ENCODE measurements around the gene ZRANB1.
"Not testable (repeated sequence)": the region's sequence is repeated elsewhere in the genome, so short reads cannot be mapped to it uniquely, and the experiment has no call there.

ZRANB1 gene

DNA sequence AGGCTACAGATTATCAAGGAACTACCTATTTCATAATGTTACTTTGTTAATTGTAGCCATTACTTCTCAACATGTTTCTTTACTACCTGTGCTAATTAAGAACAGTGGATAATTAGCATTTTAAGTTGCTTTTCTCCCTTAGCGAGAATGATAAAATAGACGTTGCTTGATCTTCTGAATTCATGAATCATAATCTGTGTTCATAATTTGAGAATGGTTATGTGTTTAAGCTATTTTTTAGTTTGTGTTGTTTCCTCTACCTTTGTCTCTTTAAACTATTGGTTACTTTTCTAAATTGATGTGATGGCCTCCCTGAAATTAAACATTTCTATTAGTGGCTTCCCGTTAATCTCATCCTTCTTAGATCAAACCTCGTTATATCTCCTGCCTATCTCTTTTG lies at the start of gene ZRANB1:
TSS of gene ZRANB1 (plus strand) at position 301 of the 400 bp plus-strand sequence. CDS start 371 bp downstream, outside the sequence.
- no peak for DNase-seq

DNA sequence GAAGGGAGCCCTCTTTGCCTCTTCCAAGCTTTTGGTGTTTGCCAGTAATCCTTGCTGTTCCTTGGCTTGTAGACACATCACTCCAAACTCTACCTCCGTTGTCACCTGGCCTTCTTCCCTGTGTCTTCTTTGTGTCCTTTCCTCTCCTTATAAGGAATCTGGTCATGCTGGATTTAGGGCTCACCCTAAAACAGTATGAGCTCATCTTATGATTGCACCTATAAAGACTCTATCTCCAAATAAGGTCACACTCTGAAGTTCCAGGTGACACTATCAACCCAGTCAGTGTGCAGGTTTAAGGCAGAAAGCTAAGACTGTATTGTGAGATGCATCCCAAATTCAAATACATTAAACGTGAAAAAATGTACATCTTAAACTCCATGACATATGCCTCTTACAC lies 49.0 kb upstream of the ZRANB1 start:
- no peak for DNase-seq

- no peak for DNase-seq
Observed at GRCh38 chr10:124894569-124895215, 47.2 kb upstream of the ZRANB1 start.

DNA sequence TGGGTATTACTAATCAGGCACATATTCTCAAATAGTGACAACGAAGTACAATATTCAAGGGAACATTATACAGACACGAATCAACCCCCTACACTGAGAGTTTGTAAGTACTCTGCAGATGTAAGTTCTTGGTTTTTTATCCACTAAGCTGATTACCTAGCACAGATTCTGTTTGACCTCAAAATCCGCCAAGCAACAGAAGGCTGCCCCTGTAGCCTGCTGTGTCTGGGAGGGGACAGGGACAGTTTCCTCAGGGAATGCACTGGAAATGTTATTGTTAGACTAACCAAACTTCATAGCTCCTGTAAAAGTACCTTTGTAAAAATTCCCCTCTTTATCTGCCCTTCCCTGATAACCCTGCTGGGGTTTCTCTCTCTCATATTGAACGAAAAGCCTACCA lies 45.2 kb upstream of the ZRANB1 start:
- DNase-seq: no peak

DNA sequence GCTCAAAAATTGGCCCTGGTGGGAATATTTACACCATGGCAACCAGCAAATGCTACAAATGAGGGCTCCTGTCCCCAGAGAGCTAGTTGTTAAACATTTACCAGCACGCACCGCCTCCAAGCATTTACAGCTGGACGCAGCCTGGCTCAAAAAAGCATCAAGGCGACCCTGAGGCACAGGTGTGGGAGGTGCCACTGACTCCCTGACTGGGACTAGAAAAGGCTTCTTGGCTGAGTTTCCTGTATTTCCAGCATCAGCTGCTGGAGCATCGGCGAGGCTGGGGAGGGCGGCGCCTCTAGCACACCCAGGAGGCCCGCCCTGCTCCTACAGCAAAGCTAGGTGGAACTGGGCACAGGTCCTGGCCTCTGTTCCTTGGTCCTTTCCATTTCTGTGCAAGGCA lies 43.5 kb upstream of the ZRANB1 start:
- no peak for DNase-seq

DNA sequence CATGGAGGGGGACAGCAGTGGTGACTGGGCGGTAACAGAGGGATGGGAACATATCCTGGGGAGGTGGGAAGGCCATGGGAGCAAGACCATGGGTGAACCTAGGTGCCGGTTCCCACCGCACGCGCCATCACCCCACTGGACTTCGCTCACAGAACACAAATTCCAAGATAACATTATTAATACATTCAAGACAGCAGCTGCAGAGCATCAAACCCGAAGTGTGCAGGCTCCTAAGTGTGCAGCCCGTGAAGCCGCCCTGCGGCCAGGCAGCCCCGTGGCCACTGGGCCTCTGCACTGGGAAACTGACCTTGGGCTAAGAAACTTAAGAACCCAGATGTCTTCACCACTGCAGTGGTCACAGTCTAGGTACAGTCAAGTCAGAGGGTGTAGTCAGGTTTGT lies 42.8 kb upstream of the ZRANB1 start:
- no peak for DNase-seq

DNA sequence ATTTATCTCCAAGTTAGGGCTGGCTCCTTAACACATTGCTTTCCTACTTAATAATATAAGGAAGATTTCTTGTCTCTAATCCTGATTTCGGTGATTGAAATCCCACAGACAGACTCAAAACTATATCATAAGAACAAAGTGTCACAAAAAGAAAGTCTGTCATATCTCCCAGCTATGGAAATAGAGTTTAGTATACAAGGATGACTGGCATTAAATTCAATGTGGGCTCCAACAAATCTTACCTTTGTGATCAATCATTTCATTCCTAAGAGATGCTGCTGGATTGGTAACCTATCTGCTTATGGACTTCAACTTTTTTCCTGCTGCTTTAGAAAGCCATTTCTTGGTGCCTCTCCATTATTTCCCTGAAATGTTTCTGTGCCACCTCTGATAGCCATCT lies 39.5 kb upstream of the ZRANB1 start:
- no peak for DNase-seq

DNA sequence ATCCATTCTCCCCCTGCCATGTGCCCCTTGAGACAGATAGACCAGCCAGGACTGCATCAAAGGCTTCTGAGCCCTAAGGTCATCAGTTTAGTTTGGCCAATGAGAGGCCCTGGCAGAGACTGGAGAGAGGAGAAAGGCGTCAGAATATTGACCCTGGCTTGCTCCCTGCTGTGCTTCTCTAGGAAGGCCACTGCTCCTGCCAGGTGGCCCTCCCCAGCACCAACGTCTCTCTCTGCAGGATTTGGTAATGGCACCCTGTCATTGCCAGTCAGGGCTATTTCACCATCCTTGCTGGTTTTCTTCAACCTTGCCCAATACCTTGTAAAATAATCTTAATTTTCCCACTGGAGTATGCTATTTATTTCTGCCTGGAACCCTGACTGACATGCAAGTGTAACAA lies 38.8 kb upstream of the ZRANB1 start:
- no peak for DNase-seq

- no peak for DNase-seq
Observed at GRCh38 chr10:124904796-124905195, 37.1 kb upstream of the ZRANB1 start.

GRCh38 chr10:124906551-124907001 lies 35.3 kb upstream of the ZRANB1 start:
- no peak for DNase-seq

DNA sequence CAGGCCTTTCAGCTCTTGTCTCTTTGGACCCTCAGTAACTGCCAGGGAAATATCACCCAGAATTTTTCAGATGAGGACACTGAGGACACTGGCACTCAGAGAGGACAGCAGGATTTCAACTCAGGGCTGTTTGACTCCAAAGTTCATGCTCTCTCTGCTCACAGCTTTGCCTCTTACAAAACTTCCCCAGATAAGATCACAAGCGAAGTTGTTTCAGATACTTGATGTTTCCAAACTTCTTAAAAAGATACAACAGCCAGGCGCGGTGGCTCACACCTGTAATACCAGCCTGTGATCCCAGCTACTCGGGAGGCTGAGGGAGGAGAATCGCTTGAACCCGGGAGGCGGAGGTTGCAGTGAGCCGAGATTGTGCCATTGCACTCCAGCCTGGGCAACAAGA lies 32.4 kb upstream of the ZRANB1 start:
- no peak for DNase-seq

DNA sequence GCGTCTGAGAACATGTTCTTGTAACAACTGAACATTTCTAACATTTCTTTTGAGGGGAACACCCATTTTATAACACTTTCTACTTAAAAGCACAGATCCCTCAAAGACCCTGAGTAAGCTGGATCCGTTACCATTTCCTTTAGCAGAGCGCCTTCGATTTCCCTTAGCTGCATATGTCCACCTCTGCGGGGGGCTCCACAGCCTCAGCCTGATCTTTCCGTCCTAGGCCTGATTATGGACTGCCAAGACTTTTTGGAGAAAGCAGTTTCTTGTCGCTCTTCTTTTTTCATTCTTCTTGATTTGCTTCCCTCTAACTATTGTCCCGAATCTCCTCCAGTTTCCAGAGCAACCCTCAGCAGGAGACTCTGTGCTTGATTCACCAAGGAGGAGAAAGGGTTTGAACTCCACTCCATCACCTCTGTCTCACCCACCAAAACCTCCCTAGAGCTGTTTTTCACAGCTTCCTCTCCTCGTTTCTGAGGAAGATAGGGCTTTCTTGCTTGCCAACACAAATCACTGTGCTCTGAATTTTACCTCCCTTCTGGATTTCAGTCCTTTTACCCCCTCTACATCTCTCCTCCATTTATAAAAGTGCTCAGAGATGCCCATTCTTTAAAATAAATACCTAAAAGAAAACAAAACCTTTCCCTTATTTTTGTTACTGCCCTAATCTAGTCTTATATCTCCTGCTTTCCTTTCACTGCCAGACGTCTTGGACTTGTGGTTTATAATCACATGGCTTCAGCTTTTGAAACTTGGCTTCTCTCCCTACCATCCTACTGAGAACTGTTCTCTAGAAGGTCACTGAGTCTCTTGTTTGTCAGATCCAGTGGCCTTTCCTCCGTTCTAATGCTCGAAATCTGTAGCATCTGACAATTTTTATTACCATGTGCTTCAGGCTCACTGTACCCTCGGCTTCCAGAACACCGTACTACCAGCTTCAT lies 30.5 kb upstream of the ZRANB1 start:
- no peak for DNase-seq

DNA sequence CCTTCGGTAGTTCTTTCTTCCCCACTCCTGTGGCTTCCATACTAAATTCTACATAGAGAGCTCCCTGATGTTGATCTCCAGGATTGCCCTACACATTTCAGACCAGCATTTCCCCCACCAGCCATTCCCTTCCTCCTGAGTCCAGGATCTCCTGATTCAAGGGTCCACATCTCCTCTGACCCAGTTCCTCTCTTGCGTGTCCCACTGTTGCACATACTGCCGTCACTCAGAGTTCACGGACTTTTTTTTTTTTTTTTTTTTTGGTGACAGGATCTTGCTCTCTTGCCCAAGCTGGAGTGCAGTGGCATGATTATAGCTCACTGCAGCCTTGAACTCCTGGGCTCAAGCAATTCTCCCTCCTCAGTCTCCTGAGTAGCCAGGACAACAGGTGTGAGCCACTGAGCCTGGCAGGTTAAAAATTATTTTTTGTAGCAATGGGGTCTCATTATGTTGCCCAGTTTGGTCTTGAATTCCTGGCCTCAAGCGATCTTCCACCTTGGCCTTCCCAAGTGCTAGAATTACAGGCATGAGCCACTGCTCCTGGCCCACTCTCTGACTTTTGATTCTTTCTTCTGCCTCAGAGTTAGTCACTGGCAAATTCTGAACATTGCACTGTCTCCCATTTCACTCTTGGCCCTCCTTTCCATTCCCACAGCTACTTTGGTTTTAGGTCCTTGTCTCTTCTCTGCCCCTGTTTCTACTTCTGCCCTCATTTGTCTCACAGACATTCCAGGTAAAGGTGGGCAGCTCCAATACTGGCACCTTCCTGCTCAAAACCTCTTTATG lies 29.6 kb upstream of the ZRANB1 start:
- DNase-seq: no peak

DNA sequence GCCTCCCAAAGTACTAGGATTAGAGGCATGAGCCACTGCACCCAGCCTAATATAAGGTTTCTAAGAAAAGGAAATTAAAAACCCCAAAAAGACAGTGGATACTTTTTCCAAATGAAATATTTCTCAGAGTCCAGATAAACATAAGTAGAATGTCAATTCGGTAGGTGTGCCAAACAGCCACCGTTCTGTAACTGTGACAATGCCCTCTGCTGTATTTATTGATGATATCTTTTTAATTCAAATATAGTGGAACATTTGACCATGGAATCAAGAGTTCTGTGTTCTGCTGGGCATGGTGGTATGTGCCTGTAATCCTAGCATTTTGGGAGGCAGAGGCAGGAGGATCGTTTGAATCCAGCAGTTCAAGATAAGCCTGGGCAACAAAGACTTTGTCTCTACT lies 28.8 kb upstream of the ZRANB1 start:
- no peak for DNase-seq

DNA sequence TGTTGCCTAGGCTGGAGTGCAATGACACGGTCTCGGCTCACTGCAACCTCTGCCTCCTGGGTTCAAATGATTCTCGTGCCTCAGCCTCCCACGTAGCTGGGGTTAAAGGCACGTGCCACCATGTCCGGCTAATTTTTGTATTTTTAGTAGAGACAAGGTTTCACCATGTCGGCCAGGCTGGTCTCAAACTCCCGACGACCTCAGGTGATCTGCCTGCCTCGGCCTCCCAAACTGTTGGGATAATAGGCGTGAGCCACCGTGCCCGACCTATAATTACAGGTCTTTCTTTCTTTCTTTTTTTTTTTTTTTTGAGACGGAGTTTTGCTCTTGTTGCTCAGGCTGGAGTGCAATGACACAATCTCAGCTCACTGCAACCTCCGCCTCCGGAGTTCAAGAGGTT lies 27.5 kb upstream of the ZRANB1 start:
- not testable (repeated sequence) for DNase-seq

DNA sequence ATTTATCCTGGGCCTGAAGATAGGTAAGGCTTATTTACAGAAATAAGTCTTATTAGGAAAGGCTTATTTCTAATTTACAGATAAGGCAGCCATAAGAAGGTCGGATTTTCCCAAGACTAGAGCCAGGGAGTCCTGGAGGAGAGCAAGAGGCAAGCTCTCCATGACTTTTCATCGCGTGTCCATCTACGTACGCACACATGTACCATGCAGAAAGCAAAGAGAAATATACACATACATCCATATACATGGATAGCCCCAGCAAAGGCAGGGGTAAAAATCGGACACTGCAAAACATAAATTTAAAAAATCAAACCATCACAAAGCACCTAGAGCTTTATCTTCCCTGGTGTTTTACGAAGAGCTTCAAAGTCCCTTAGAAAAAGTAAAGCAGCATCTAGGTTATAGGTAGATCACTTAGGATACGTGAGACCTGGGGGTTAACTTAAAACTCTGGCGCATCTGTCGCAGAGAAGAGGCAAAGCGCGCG lies 25.8 kb upstream of the ZRANB1 start:
- DNase-seq: no peak

- DNase-seq: no peak
Observed at GRCh38 chr10:124916585-124917427, 25.1 kb upstream of the ZRANB1 start.

DNA sequence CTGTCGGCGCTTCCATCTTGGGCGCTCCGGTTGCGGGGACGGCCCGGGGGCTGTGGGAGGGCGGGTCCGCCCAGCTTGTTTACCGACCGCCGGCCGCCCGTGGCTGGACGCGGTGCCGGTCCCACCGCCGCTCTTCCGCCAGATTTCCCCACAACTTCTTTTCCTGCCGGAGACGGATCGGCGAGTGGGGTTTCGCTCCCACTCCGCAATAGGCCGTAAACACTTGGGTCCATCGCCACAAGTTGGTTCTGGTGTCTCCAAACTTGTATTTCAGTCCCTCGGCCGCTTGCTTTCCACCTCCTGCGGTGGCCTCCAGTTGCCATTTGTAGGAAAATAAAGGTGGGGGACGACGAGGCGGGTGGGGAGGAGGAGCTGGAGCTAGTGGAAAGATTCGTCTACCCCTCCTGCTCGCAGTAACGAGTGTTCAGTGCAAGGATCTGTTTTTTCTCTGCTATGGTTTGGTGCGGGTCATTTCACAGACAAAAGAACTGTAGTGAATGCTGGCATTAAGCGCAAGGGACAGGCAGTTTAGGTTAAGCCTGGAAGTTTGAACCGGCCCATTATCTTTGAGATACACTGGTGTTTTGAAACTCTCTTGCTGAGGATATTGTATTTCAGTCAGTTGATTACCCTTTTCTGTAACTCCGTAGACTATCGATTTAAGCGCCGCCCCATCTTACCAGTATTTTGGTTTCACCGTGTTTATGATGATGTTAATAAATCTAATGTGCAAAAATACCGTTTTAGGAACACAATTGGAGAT lies 24.3 kb upstream of the ZRANB1 start:
- no peak for DNase-seq

GRCh38 chr10:124918191-124918830 lies 23.6 kb upstream of the ZRANB1 start:
- no peak for DNase-seq

DNA sequence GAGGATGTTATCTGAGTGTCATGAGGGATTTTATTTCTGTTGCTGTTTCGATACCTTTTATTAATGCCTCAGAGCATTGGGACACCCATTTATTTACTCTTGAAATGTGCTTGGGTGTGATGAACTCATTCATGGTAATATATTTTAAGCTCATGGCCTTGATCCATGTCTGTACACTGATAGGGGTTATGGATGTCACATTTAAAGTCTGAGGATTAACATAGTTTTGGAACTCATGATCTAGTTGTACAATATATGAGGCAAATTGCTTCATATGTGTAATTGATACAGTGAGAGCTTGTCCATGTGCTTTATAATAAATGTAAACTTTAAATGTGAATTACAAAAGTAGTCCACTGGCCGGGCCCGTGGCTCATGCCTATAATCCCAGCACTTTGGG lies 23.0 kb upstream of the ZRANB1 start:
- DNase-seq: no peak

DNA sequence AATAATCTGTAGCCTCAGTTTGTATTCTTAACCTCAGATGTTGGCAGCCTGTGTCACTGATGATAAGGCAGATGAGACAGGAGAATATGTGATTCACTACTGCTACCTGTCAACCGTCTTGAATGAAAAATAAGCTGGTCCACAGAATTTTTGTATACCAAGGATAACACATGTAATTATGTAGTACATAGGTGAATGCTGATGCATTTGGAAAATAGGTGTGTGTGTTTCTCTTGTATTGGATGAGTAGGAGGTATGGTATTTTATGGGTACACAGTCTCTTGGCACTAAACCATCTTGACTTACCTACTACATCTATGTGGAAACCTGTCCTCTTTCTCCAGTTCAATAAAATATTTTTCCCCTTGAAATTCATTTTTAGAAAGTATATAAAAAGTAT lies 20.7 kb upstream of the ZRANB1 start:
- no peak for DNase-seq
